CD1c-positive myeloid dendritic cell (primary cell): ENCODE measurements around the gene MYO10.
"Not testable (repeated sequence)": the region's sequence is repeated elsewhere in the genome, so short reads cannot be mapped to it uniquely, and the experiment has no call there.

Experiments used
- DNase-seq: peaks from one replicate; pipeline ENCODE4 v3.0.0-alpha.2; 2016; ENCODE audit errors: extremely low spot score

MYO10 gene

GRCh38 chr5:16936150-16936988 is at the start of gene MYO10:
Gene MYO10 (minus strand): TSS chr5:16936288. CDS start chr5:16935808, 480 bp downstream.
- peak; percentile 74 for DNase-seq

DNA sequence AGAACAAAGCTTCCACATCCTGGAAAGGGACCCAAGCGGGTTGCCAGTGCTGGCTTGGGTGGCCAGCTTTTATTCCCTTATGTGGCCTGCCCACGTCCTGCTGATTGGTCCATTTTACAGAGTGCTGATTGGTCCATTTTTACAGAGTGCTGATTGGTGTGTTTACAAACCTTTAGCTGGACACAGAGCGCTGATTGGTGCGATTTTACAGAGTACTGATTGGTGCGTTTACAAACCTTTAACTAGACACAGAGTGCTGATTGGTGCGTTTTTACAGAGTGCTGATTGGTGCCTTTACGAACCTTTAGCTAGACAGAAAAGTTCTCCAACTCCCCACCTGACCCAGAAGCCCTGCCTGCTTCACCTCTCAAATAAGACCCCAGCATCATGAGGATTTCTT is 49.2 kb upstream of the MYO10 start:
- not testable (repeated sequence) for DNase-seq

- no peak for DNase-seq
Observed at GRCh38 chr5:16983972-16984371, 47.9 kb upstream of the MYO10 start.

DNA sequence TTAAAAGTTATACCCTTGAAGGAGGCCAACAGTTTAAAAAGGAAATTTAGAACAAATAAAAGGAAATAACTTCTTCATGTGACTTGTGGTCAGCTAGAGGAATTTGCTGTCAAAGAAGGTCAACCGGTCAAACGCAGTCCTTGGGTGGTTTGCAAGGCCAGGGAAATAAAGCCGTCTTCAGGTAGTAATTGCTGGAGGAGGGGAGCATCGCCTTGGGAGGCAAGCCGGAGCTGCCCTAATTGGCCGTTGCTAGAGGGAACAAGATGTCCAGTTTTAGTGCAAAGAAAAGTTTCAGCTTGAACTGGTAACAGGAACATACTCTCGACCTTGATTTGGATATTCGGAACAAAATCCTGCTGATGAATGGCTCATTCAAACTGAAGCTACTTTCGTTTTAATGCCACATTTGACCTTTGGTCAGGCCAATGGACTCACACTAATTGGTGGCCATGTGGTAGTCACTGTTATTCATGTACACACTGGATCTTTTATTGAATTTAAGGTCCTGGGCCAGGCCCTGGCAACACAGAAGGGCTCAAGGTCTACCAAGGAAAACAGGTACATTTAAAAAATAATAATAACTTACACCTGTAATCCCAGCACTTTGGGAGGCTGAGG is 47.0 kb upstream of the MYO10 start:
- DNase-seq: no peak

- no peak for DNase-seq
Observed at GRCh38 chr5:16981700-16982099, 45.6 kb upstream of the MYO10 start.

- no peak for DNase-seq
Observed at GRCh38 chr5:16980983-16981382, 44.9 kb upstream of the MYO10 start.

DNA sequence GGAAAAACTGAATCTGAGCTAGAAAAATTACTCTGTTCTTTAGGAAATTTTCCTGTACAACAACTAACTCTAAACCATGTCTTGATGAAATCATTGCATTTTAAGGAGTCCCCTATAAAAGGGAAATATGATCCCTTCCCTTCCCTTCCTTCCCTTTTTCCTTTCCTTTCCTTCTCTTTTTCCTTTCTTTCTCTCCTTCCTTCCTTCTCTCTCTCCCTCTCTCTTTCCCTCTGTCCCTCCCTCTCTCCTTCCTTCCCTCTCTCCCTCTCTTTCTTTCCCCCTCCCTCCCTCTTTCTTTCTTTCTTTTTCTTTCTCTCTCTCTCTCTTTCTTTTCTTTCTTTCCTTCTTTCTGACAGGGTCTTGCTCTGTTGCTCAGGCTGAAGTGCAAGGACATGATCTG is 42.2 kb upstream of the MYO10 start:
- DNase-seq: no peak

DNA sequence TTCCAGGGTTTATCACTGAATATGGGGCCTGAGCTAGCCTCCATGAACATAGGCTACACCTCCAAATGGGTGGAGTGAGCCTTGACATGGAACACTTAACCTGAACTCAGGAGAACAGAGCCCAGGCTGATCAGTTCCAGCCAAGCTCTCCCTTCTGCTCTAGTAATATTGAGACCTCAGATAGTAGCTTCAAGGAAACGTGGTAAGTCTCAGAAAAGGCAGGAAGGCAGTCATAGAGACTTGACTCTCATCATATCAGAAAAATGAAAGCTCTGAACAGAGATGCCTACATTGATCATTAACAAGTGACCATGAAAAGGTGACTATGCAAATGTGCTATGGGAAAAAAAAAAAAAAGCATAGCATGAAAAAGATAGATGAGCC is 40.5 kb upstream of the MYO10 start:
- DNase-seq: no peak

DNA sequence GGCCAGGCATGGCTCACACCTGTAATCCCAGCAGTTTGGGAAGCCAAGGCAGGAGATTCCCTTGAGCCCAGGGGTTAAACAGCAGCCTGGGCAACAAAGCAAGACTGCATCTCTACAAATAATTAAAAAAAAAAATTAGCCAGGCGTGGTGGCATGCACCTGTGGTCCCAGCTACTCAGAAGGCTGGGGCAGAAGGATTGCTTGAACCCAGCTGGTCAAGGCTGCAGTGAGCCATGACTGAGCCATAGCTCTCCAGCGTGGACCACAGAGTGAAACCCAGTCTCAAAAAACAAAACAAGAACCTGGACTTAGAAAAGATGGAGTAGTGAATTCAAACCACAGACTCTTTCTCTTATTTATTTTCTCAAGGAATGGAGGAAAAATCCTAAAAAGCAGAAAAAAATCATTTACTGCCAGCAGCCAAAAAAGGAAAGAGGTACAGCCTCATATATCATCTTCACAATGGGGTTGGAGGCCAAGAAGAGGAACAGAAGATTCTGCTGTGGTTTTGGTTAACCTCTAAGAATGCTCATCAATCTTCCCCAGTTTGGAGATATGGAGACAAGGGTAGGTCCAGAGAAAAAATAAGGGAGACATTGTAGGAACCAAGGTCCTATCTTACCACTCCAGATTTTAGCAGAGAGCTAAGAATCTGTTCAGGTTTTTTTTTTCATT is 40.0 kb upstream of the MYO10 start:
- DNase-seq: no peak

DNA sequence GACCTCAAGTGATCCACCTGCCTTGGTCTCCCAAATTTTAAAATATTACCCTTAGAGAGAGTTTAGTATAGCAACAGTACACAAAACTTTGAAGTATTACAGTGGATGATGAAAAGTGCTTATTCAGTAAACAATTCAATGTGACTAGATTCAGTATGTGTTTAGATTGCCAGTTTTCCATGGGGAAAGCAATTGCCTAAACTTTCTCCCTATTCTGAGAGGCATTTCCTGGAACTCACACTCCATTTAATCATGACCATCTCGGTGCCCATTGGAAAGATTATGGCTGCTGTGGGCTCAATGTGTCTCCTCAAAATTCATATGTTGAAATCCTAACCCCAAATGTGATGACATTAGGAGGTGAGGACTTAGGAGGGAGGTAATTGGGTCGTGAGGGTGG is 38.9 kb upstream of the MYO10 start:
- no peak for DNase-seq

- DNase-seq: no peak
Observed at GRCh38 chr5:16970826-16971225, 34.7 kb upstream of the MYO10 start.

DNA sequence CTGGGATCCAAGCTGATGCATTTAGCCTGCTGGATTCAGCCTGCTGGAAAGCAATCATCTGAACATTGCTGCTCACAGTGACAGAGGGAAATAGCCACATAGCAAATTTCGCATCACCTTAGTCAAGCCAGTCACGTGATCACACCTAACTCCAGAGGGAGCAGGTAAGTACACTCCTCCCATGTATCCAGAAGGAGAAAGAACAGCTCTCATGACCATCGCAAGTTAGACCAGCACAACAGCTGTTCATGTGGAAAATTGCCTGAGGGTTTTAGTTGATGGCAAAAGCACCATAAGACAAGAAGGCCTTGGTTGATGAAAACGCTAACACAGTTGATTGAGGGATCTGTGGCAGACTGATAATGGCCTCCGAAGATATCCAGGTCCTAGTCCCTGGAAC is 34.2 kb upstream of the MYO10 start:
- no peak for DNase-seq

GRCh38 chr5:16965581-16965980 is 29.5 kb upstream of the MYO10 start:
- DNase-seq: no peak

DNA sequence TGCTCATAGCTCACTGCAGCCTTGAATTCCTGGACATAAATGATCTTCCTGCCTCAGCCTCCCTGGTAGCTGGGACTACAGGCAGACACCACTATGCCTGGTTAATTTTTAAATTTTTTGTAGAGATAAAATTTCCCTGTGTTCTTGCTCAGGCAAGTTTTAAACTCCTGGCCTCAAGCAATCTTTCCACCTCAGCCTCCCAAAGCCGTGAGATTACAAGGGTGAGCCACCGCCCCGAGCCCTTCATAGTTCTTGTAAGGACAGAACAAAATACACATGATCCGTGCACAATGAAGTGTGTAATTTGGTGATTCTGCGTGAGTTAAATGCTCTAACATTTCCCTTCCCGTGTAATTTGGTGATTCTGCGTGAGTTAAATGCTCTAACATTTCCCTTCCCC is 27.7 kb upstream of the MYO10 start:
- no peak for DNase-seq

DNA sequence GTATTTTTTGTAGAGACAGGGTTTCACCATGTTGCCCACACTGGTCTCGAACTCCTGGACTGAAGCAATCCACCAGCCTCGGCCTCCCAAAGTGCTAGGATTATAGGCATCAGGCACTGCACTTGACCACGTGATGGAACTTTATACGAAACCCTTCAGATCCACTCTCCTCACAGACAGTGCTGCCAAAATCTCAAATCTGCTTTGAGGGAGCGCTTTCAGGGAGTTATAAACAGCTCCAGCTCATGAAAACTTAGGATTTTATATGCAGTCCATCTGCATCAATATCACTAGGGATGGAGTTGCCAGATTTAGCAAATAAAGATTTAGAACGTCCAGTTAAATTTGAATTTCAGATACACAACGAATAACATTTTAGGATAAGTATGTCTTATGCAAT is 25.0 kb upstream of the MYO10 start:
- DNase-seq: no peak

DNA sequence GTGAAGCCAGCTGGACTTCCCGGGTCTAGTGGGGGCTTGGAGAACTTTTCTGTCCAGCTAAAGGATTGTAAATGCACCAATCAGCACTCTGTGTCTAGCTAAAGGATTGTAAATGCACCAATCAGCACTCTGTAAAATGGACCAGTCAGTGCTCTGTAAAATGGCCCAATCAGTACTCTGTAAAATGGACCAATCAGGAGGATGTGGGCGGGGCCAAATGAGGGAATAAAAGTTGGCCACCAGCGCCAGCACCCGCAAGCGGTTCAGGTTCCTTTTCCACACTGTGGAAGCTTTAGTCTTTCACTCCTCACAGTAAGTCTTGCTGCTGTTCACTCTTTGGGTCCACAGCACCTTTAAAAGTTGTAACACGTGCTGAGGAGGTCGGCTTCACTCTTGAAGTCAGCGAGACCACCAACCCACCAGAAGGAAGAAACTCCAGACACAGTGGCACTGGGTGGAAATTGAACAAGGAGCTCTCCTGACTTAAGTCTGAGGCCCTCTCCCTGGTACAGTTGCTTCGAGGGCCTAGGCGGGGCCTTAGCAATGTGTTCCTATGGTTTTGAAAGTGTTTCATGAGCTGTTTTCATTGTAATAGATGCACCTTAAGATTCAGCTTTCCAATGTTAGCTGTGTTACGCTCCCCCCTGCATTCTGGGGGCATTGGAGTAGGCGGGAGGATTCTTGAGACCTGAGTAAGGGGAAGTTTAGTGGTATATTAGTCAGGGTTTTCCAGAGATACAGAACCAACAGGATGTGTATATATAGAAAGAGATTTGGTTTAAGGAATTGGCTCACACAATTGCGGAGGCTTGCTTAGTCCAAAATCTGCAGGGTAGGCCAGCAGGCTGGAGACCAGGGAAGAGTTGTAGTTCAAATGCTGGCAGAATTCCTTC is 21.5 kb upstream of the MYO10 start:
- no peak for DNase-seq

- DNase-seq: no peak
Observed at GRCh38 chr5:16953729-16954128, 17.6 kb upstream of the MYO10 start.

DNA sequence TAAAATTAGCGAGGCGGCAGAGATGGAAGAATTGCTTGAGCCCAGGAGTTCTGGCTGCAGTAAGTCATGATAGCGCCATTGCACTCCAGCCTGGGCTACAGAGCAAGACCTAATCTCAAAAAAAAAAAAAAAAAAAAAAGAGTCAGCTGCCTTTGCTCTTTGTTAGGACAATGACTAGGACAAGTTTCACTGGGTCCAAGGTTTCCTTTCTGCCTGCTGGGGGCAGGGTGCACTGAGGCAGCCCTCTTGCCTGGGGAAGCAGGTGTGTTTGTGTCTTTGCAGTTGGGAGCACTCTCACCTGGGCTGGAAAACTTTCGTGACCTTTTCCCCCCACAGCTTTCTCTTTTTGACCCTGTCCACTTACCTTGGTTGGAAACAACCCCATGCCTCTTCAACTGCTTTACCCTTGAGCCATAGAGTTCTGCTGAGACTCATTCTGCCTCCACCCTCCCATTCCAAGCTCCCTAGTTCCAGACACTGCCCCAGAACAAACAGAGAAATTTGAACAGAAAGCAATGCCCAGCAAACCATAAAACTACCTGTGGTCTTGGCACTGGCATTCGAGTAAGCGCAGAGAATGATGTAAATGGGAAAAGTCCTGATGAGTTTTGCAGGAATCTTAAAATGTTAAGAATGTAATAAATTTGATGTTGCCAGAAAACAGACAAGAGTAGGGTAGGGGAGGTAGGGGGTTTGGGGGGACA is 17.0 kb upstream of the MYO10 start:
- DNase-seq: no peak

- no peak for DNase-seq
Observed at GRCh38 chr5:16946725-16947124, 10.6 kb upstream of the MYO10 start.

- no peak for DNase-seq
Observed at GRCh38 chr5:16944816-16945562, 8.9 kb upstream of the MYO10 start.
